ENCODE measurements around the gene RUVBL2.

- TF ChIP-seq REST (IDR thresholded peaks at IDR 0.05; ENCODE audit: insufficient read depth in 1 of 2, low read depth in 2 of 2, low read length in 2 of 2) = no peak
- no peak for TF ChIP-seq TAF1 (IDR thresholded peaks at IDR 0.05; ENCODE audit: borderline replicate concordance, insufficient read depth, low read length)
- no peak for TF ChIP-seq POLR2AphosphoS5 (IDR thresholded peaks at IDR 0.05; ENCODE audit: low read depth, low read length)
These were observed 26.7 kb downstream of the RUVBL2 start for GRCh38 chr19:49020342-49020741.

All from PFSK-1 (cell line).